WTC11 (cell line): ENCODE data around the gene DENND6A. TPM values are rescaled to one million over a fixed set of nuclear protein-coding genes. Genes with fewer than 3 reads are reported as not detected.

Source experiments
- ATAC-seq: fragments of 200-7000 bp; cut with Tn5 transposase; 2 replicates; pipeline ENCODE4 v1.10.0; 2021; ENCODE audit warnings: mild to moderate bottlenecking, moderate library complexity
- CTCF ChIA-PET: fragments of 300-600 bp; sonication (Branson Sonifier 250); formaldehyde crosslinking; loops from one replicate; lab custom pipeline; 2021; ENCODE audit warnings: antibody characterized with exemption; lab: Charles Lee
- POLR2A ChIA-PET: fragments of 350-600 bp; sonication (Branson Sonifier 250); formaldehyde crosslinking; loops from one replicate; lab custom pipeline; 2021; ENCODE audit warnings: antibody characterized with exemption; lab: Charles Lee
- DNase-seq: peaks from one replicate; pipeline ENCODE4 v3.0.0; 2021; ENCODE audit warnings: low spot score
- H3K27ac Mint-ChIP-seq: 2 replicates; pipeline ENCODE4 v1.8.0; 2021; ENCODE audit warnings: mixed read lengths
- H3K27me3 Mint-ChIP-seq: 2 replicates; pipeline ENCODE4 v1.8.0; 2021; ENCODE audit warnings: low read depth, mild to moderate bottlenecking, moderate library complexity, mixed read lengths
- H3K36me3 Mint-ChIP-seq: 2 replicates; pipeline ENCODE4 v1.8.0; 2021; ENCODE audit warnings: mixed read lengths
- H3K4me1 Mint-ChIP-seq: 2 replicates; pipeline ENCODE4 v1.8.0; 2022; ENCODE audit warnings: mixed read lengths
- H3K4me3 Mint-ChIP-seq: 2 replicates; pipeline ENCODE4 v1.8.0; 2021; ENCODE audit warnings: mild to moderate bottlenecking, moderate library complexity, mixed read lengths
- H3K9me3 Mint-ChIP-seq: 2 replicates; pipeline ENCODE4 v1.8.0; 2021; ENCODE audit warnings: mixed read lengths
- ELF4 ChIP-seq: sonication (generic); formaldehyde crosslinking; IDR thresholded peaks from 2 replicates; pipeline ENCODE4 v1.8.1; 2022; ENCODE audit warnings: low read depth, mild to moderate bottlenecking, moderate library complexity, missing genetic modification reagents
- EMX1 ChIP-seq: fragments of 250-450 bp; sonication (Bioruptor Pico); IDR thresholded peaks from 2 replicates; pipeline ENCODE4 v1.8.0; 2021; ENCODE audit warnings: mild to moderate bottlenecking
- FOXJ3 ChIP-seq: sonication (generic); formaldehyde crosslinking; IDR thresholded peaks from 2 replicates; pipeline ENCODE4 v1.9.0; 2021; ENCODE audit warnings: missing genetic modification reagents, mild to moderate bottlenecking, borderline replicate concordance
- GABPB1 ChIP-seq: sonication (generic); formaldehyde crosslinking; IDR thresholded peaks from 2 replicates; pipeline ENCODE4 v1.8.1; 2023; ENCODE audit warnings: mild to moderate bottlenecking, missing genetic modification reagents
- GTF2I ChIP-seq: fragments of 250-450 bp; sonication (Bioruptor Pico); conservative IDR thresholded peaks from 2 replicates; pipeline ENCODE4 v1.4.0; 2021; ENCODE audit warnings: mild to moderate bottlenecking
- MYBL2 ChIP-seq: sonication (generic); formaldehyde crosslinking; IDR thresholded peaks from 2 replicates; pipeline ENCODE4 v1.8.1; 2023; ENCODE audit warnings: mild to moderate bottlenecking, moderate library complexity, missing genetic modification reagents
- PRRX2 ChIP-seq: fragments of 250-450 bp; sonication (Bioruptor Pico); IDR thresholded peaks from 2 replicates; pipeline ENCODE4 v1.8.0; 2021; ENCODE audit warnings: mild to moderate bottlenecking
- ZNF121 ChIP-seq: sonication (generic); formaldehyde crosslinking; IDR thresholded peaks from 2 replicates; pipeline ENCODE4 v1.8.0; 2023; ENCODE audit warnings: missing genetic modification reagents
- ZNF232 ChIP-seq: sonication (generic); formaldehyde crosslinking; IDR thresholded peaks from 2 replicates; pipeline ENCODE4 v1.8.0; 2022; ENCODE audit warnings: mild to moderate bottlenecking, missing genetic modification reagents
- ZNF671 ChIP-seq: fragments of 250-450 bp; sonication (Bioruptor Pico); IDR thresholded peaks from 2 replicates; pipeline ENCODE4 v1.8.0; 2021; ENCODE audit warnings: mild to moderate bottlenecking
- total RNA-seq: library from RNA; stranded (reverse); gene quantifications from 3 replicates; pipeline ENCODE4 v1.2.3, GENCODE V29; 2021
- TF ChIP-seq, protein P1 (sequence below): sonication (generic); formaldehyde crosslinking; IDR thresholded peaks from 2 replicates; pipeline ENCODE4 v1.8.0; 2023; ENCODE audit warnings: missing genetic modification reagents
- TF ChIP-seq, protein P2 (sequence below): sonication (generic); formaldehyde crosslinking; IDR thresholded peaks from 2 replicates; pipeline ENCODE4 v1.8.0; 2022; ENCODE audit warnings: mild to moderate bottlenecking, missing genetic modification reagents
- TF ChIP-seq, protein P3 (sequence below): sonication (generic); formaldehyde crosslinking; IDR thresholded peaks from 2 replicates; pipeline ENCODE4 v1.8.0; 2022; ENCODE audit warnings: missing genetic modification reagents
- TF ChIP-seq, protein P4 (sequence below): fragments of 250-450 bp; sonication (Bioruptor Pico); IDR thresholded peaks from 2 replicates; pipeline ENCODE4 v1.9.0; 2021; ENCODE audit warnings: mild to moderate bottlenecking
- TF ChIP-seq, protein P5 (sequence below): sonication (generic); formaldehyde crosslinking; conservative IDR thresholded peaks from 2 replicates; pipeline ENCODE4 v1.8.1; 2022; ENCODE audit warnings: mild to moderate bottlenecking, missing genetic modification reagents
- TF ChIP-seq, protein P6 (sequence below): sonication (generic); formaldehyde crosslinking; IDR thresholded peaks from 2 replicates; pipeline ENCODE4 v1.8.1; 2022; ENCODE audit warnings: low read depth, mild to moderate bottlenecking, moderate library complexity, missing genetic modification reagents, borderline replicate concordance
- TF ChIP-seq, protein P7 (sequence below): fragments of 200-600 bp; IDR thresholded peaks from 2 replicates; pipeline ENCODE4 v1.8.0; 2022; ENCODE audit warnings: antibody characterized with exemption

Gene DENND6A
- total RNA-seq, 1 experiment from 2014 or later, result 13.9 TPM

DNA sequence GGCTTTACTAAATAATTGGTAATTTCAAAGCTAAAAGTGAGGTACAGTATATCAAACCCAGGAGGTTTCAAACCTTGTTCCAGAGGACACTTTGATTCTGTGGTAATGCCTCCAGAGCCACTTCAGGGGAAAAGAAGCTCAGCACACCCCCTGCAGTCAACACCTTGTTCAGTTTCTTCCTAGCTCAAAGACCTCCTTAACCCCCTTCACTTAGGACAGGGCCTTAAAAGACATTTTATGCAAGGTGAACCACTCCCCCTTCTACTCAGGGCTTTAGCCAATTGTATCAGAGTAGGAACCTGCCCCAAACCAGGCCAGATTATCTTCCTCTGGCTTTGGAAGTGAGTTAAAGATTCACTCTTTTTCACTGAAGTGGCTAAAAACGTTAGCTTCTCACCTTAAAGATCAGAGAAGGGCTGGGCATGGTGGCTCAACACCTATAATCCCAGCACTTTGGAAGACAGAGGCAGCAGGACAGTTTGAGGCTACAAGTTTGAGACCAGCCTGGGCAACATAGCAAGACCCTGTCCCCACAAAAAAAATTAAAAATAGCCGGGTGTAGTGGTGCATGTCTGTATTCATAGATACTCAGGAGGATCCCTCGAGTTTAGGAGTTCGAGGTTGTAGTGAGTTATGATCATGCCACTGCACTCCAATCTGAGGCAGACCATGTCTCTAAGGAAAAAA lies 3.4 kb downstream of the DENND6A start:
- POLR2A ChIA-PET, result no interaction called here
- H3K4me3 Mint-ChIP-seq, result no peak overlapping the region
- no peaks in the 10 kb centered on the region for H3K9me3 Mint-ChIP-seq
- TF ChIP-seq, protein P1, sequence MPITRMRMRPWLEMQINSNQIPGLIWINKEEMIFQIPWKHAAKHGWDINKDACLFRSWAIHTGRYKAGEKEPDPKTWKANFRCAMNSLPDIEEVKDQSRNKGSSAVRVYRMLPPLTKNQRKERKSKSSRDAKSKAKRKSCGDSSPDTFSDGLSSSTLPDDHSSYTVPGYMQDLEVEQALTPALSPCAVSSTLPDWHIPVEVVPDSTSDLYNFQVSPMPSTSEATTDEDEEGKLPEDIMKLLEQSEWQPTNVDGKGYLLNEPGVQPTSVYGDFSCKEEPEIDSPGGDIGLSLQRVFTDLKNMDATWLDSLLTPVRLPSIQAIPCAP (CRISPR knock-in tag), result no peak
- TF ChIP-seq ZNF121 (CRISPR knock-in tag) (peak; percentile 67; the same call in 1 of the 2 replicates), EMX1 (CRISPR knock-in tag) (no peak), GTF2I (CRISPR knock-in tag) (peak; percentile 53; the same call in 1 of the 2 replicates)
- TF ChIP-seq, all 79 proteins: peak for 2
- ATAC-seq (peak; percentile 17), DNase-seq (no peak)
- Mint-ChIP-seq H3K4me1 (peaks cover 16% of the 10 kb centered on the region), H3K27me3 (no peaks in the 10 kb centered on the region), H3K27ac (no peak overlapping the region), H3K36me3 (no peaks in the 10 kb centered on the region)
- CTCF ChIA-PET, result interaction anchor here (0.6 kb wide), 1 partner anchor 29 kb away, joined by 4 read pairs; no protein-coding TSS in a partner anchor

DNA sequence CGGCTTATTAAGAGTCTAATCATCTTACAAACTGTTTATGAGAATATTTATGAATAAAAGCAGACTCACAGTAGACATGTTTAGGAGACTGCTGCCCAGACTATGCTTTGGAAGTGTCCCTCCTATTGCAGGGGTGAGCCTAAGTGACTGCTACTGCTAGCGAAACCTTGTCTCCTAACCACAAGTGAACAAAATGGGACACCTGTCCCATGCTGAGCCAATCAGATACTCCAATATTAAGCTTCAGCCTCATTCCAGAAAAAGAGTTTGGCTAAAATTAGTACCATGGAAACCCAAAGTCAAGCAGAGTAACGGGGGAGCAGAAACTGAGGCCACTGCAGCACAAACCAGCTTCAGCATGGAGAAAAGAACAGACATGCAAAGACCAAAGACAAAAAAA lies 4.6 kb downstream of the DENND6A start:
- Mint-ChIP-seq H3K4me3 (no peak overlapping the region), H3K27me3 (no peaks in the 10 kb centered on the region), H3K27ac (peak overlapping the region; percentile 30; the same call in 1 of the 2 replicates), H3K36me3 (no peaks in the 10 kb centered on the region), H3K4me1 (peaks cover 16% of the 10 kb centered on the region), H3K9me3 (no peaks in the 10 kb centered on the region)
- POLR2A ChIA-PET, result no interaction called here
- CTCF ChIA-PET, result interaction anchor here (0.6 kb wide), 1 partner anchor 1340 kb away, joined by 3 read pairs; no protein-coding TSS in a partner anchor
- TF ChIP-seq, protein P2, sequence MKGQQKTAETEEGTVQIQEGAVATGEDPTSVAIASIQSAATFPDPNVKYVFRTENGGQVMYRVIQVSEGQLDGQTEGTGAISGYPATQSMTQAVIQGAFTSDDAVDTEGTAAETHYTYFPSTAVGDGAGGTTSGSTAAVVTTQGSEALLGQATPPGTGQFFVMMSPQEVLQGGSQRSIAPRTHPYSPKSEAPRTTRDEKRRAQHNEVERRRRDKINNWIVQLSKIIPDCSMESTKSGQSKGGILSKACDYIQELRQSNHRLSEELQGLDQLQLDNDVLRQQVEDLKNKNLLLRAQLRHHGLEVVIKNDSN, result no peak
- TF ChIP-seq GABPB1 (no peak), PRRX2 (no peak), MYBL2 (CRISPR knock-in tag) (no peak), ZNF232 (CRISPR knock-in tag) (no peak), ELF4 (no peak), ZNF671 (CRISPR knock-in tag) (no peak), FOXJ3 (no peak)
- TF ChIP-seq, protein P3, sequence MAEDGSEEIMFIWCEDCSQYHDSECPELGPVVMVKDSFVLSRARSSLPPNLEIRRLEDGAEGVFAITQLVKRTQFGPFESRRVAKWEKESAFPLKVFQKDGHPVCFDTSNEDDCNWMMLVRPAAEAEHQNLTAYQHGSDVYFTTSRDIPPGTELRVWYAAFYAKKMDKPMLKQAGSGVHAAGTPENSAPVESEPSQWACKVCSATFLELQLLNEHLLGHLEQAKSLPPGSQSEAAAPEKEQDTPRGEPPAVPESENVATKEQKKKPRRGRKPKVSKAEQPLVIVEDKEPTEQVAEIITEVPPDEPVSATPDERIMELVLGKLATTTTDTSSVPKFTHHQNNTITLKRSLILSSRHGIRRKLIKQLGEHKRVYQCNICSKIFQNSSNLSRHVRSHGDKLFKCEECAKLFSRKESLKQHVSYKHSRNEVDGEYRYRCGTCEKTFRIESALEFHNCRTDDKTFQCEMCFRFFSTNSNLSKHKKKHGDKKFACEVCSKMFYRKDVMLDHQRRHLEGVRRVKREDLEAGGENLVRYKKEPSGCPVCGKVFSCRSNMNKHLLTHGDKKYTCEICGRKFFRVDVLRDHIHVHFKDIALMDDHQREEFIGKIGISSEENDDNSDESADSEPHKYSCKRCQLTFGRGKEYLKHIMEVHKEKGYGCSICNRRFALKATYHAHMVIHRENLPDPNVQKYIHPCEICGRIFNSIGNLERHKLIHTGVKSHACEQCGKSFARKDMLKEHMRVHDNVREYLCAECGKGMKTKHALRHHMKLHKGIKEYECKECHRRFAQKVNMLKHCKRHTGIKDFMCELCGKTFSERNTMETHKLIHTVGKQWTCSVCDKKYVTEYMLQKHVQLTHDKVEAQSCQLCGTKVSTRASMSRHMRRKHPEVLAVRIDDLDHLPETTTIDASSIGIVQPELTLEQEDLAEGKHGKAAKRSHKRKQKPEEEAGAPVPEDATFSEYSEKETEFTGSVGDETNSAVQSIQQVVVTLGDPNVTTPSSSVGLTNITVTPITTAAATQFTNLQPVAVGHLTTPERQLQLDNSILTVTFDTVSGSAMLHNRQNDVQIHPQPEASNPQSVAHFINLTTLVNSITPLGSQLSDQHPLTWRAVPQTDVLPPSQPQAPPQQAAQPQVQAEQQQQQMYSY (CRISPR knock-in tag), result no peak
- TF ChIP-seq, protein P4, sequence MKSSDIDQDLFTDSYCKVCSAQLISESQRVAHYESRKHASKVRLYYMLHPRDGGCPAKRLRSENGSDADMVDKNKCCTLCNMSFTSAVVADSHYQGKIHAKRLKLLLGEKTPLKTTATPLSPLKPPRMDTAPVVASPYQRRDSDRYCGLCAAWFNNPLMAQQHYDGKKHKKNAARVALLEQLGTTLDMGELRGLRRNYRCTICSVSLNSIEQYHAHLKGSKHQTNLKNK, result no peak
- TF ChIP-seq, protein P5, sequence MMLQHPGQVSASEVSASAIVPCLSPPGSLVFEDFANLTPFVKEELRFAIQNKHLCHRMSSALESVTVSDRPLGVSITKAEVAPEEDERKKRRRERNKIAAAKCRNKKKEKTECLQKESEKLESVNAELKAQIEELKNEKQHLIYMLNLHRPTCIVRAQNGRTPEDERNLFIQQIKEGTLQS, result no peak
- TF ChIP-seq, protein P6, sequence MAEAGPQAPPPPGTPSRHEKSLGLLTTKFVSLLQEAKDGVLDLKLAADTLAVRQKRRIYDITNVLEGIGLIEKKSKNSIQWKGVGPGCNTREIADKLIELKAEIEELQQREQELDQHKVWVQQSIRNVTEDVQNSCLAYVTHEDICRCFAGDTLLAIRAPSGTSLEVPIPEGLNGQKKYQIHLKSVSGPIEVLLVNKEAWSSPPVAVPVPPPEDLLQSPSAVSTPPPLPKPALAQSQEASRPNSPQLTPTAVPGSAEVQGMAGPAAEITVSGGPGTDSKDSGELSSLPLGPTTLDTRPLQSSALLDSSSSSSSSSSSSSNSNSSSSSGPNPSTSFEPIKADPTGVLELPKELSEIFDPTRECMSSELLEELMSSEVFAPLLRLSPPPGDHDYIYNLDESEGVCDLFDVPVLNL (CRISPR knock-in tag), result no peak
- TF ChIP-seq, protein P7, sequence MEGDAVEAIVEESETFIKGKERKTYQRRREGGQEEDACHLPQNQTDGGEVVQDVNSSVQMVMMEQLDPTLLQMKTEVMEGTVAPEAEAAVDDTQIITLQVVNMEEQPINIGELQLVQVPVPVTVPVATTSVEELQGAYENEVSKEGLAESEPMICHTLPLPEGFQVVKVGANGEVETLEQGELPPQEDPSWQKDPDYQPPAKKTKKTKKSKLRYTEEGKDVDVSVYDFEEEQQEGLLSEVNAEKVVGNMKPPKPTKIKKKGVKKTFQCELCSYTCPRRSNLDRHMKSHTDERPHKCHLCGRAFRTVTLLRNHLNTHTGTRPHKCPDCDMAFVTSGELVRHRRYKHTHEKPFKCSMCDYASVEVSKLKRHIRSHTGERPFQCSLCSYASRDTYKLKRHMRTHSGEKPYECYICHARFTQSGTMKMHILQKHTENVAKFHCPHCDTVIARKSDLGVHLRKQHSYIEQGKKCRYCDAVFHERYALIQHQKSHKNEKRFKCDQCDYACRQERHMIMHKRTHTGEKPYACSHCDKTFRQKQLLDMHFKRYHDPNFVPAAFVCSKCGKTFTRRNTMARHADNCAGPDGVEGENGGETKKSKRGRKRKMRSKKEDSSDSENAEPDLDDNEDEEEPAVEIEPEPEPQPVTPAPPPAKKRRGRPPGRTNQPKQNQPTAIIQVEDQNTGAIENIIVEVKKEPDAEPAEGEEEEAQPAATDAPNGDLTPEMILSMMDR, result no peak
- DNase-seq (no peak), ATAC-seq (no peak)
